Stimulated activated CD4-positive, alpha-beta T cell treated with anti-CD3 and anti-CD28 coated beads, TNF-alpha, amount 100 ng/mL, for 24 hours (primary cell): Measurements from ENCODE around the gene NBAS.
"Not testable (repeated sequence)": the region's sequence is repeated elsewhere in the genome, so short reads cannot be mapped to it uniquely, and the experiment has no call there.

Experiments
- DNase-seq, 3 experiments: peaks; one replicate each; pipeline ENCODE4 v3.0.0-alpha.2; 2020; ENCODE audit warnings: low read depth in 3 of 3

NBAS gene

DNA sequence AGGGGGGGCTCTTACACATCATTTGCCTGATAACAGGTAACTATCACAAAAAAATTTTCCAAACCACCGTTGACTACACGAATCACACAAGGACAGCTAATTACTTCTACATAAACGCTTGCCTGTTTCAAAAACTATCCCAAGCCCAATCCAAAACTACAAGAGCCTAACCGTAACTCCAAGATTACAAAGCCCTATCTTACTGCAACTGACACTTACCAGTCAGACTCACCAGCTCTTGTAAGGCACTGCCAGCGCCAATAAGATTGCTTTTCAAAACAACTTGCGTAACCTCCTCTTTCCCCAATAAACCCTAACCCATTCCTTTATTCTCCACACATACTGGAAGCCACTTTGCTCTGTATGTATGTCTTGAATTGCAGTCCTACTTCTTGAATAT is 148.4 kb downstream of the NBAS start:
- DNase-seq = no peak

DNA sequence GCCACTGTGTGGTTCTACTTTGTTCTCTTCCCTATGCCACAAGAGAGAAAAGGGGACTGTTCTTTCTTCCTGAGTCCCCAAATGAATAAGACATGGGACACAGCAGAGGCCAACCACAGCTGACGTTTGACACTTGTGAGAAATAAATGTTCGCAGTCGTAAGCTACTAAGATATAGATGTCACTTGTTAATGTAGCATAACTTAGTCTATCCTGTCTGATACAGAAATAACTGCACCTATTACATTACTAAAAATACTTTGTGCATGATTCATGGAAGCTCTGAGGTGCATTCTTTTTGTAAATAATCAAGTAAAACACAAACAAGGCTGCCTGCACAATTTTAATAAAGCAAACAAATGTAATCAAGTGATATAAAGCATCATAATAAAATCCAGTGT is 148.8 kb downstream of the NBAS start:
- no peak for DNase-seq

DNA sequence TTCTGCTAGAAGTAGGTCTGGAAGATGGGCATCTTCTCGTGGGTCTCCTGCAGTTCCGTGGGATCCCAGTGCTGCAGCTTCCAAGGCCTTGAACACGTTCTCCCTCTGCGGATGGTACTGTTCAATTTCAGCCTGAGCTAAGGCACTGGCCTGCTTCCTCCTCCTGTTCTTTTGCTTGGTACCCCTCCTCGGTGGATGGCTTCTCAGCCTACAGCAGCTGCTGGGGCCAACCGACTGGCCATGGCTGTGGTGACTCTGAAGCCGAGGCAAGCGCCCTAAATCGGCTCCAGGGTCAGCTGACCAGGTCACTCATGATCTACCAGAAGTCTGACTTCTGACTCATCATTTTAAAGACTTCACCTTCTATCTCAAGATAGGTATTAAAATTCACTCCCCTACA is 150.2 kb downstream of the NBAS start:
- no peak for DNase-seq

DNA sequence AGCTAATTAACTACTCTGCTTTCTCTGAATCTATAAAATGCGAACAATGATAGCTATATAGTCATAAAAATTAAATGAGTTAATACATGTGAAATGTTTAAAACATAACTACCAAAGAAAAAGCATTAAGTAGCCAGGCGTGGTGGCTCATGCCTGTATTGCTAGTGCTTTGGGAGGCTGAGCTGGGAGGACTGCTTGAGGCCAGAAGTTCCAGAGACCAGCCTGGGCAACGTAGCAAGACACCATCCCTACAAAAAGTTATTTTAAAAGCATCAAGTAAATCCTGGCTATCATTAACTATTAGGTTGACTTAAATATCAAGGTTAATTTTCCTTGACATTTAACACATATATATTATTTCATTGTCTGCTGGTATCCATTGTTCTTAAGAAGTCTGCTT is 152.4 kb downstream of the NBAS start:
- DNase-seq = no peak

DNA sequence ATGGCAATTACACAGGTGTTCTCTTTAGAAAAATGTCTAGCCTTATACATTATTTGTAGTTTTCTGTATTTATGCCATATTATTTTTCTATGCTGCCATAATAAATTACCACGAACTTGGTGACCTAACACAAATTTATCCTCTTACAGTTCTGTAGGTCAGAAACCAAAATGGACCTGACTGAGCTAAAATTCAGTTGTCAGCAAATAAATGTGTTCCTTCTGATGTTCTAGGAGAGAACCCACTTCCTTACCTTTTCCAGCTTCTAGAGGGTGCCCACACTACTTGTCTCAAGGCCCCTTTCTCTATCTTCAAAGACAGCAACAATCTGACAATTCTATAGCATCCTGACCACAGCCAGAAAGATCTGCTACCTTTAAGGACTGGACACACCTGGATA is 153.5 kb downstream of the NBAS start:
- no peak for DNase-seq

DNA sequence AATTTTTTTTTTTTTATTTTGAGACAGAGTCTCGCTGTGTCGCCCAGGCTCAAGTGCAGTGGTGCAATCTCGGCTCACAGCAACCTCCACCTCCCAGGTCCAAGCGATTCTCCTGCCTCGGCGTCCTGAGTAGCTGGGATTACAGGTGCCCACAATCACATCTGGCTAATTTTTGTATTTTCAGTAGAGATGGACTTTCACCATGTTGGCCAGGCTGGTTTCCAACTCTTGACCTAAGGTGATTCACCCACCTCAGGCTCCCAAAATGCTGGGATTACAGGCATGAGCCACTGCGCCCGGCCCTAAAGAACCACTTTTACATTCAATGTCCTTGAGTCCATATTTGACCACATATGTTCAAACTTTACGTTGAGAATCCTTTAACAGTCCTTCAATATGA is 156.6 kb downstream of the NBAS start:
- not testable (repeated sequence) for DNase-seq

DNA sequence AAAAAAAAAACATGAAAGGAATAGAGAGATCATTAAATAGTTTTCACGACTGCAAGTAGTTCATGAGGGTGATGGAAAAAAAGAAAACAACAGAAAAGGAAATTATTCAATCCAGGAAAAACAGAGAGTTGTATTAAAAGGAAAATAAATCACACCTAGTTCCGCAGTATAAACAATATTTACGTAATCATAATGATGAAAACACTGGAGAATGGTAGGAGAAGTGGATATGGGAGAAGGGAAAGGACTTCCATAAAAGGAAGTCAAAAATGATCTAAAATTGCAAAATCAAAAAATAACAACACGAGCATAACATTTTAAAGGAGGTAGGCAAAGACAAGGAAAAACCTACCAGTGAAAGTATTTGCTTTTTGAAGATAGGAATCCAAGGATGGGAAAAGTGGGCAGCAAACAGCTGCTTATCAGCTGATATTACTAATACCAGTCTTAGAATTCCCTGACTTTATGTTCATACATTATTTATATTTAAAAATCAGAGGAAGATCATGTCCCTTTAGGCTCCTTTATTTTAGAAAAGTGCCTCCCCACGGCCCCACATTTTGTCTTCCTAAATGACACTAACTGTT is 160.8 kb downstream of the NBAS start:
- no peak for DNase-seq

DNA sequence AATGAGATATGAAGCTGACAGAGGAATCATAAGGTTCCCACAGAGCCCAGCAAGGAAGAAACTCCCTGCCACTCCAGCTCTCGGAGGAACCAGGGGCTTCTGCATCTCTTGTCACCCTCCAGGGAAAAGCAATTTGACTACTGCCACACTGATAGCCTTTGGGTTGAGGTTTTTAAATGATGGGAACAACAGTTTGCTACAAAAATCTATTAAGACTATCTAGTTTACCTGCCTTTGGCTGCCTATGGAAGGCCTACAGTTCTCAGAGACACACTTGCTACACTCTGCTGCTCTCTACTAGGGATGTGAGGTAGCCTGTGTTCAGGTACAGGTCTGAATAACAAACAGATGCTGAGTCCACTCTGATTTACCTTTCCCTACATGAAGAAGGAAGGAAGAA is 161.9 kb downstream of the NBAS start:
- no peak for DNase-seq

DNA sequence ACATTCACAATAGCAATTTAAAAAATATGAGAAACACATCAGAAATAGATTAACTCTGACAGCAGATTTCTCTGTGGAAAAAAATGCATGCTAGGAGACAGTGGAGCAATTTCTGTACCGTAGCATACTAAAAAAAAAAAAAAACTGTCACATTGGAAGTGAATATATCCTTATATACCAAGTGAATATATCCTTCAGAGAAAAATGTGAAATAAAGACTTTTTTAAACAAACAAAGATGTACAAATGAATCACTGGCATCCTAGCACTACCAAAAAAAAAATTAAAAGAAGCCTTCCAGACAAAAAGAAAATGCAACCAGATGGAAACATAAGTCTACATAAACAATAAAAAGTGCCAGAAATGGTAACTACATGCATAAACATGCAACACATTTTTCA is 169.4 kb downstream of the NBAS start:
- no peak for DNase-seq

DNA sequence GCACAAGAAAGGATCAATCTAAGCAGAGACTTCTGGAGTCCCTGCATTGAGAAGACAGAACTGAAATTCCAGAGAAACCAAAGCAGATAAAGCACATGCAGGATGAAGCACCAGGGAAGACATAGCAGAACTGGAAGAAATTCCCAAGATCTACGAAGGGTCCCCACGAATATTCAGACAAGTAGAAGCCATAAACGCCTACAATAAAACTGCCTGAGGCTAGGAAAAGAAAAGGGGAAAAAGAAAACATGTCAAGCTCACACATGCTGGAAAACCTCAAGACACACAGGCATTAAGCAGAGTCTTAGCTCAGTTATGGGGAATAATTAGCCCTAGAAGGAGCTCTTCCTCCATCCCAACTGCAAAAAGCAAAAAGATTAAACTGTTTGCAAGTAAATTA is 171.2 kb downstream of the NBAS start:
- DNase-seq = no peak

DNA sequence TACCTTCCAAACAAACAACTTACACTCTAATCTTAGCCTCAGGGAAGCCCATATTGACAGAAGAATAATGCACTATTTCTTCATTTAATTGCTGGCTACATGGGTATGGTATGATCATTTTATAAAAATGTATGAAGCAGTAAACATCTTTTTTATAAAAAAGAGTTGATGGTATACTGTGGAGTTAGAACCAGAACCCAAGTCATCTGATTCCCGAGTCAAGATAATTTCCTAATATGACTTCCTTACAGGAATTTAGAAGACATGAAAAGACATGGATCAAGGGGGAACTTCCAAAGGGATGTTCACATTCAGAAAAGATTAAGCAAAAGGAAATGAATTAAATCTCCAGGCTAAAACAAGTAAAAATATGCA is 171.8 kb downstream of the NBAS start:
- no peak for DNase-seq

DNA sequence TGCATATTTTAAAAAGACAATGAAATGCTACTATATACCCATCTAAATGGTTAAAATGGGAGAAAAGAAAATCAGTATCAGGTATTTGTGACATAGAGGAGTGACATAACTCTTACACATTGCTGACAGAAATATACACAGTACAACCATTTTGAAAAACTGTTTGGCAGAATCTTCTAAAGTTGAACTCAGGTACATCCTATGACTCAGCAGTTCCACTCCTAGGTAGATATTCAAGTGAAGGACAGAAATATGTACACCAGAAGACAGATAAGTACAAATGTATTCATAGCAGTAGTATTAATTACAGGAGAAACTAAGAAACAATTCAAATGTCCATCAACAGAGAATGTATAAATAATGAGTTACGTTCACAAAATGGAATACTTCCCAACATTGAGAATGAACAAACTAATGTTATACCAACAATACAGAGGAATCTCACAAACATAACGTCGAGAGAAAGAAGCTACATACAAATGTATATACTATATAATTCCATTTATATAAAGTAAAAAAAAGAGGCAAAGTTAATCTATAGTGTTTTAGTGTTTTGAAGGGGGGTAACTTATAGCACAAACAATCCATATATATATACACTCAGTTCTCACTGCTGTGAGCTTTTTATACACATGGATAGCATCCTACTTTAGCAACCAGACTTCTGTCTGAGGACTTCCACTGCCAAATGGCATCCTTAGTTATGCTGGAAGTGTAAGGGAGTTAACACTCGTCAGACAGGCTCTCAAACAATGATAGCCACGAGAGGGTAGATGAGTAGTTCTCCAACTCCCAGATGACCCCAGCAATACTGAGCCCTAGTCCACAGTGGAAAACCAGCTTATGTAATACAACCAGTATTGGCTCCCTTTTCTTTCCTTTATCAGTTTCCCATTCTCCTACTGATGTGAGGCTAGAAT is 172.5 kb downstream of the NBAS start:
- no peak for DNase-seq

DNA sequence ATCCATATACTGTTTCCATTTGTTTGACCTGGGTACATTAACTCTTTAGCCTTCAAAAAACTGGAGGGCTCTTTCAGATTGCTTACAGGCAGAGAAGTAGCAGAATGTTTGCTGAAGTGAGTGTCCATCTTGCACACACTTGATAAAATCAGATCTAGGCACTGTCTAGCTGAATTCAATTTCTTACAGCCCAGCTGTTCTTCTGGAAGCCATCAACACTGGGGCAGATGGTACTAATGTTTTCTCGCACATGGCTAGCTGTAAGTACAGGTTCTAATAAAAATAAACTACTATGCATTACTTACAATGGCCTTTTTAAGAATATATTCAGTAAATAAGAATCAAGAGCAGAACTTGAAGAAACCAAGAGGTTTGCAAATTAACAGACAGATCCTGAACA is 175.9 kb downstream of the NBAS start:
- DNase-seq = no peak

DNA sequence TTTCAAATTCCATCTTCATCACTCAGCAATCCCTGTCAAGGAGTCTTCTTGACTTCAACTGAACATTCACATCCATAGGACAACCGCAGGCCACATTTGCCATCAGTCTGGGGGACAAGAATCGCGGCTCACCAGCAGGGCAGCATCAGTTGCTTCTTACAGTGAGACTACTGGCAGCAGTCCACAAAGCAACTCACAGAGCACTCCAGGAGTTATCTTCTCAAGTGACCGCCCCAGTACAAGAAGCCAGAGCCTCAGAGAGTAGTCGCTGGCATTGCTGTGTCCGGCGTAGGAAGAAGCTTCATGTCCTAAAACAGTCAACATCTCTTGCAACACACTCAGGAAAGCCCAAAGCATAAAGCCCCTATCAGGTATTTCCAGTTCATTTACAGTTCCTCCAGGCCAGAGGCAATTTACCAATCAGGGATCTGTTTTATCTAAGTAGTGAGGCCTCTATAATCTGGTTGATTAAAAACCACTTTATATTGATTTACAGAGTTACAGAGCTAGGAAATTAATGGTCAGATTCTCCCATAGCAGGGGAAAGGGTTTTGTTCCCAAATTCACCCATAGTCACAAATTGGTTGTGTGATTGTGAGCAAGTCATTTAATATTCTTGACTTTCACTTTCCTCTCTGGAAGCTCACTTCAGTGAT is 177.3 kb downstream of the NBAS start:
- DNase-seq = no peak

DNA sequence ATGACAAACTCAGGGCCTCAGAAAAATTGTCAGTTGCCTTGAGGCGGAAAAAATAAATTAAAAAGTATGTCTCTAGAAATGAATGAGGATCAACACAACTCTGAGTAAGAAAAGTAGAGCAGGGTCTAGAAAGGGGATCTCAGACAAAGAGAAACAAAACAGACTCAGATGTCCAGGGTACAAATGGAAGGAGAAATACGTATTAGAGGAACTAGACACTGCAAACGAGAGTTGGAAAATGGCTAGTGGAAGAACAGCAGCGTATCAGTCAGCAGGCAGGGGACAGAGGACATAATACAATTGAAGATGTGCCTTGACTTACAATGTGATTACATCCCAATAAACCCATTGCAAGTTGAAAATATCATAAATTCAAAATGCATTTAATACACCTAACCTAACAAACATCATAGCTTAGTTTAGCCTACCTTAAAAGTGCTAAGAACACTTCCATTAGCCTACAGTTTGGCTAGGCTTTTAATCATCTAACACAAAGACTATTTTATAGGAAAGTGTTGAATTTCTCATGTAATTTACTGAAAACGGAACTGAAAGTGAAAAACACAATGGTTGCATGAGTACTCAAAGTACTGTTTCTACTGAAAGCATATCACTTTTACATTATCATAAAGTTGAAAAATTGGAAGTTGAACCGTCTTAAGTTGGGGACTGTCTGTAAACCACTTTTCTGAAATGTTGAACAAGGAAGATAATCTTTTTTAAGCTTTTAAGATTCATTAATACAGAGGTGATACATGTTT is 182.8 kb downstream of the NBAS start:
- no peak for DNase-seq

DNA sequence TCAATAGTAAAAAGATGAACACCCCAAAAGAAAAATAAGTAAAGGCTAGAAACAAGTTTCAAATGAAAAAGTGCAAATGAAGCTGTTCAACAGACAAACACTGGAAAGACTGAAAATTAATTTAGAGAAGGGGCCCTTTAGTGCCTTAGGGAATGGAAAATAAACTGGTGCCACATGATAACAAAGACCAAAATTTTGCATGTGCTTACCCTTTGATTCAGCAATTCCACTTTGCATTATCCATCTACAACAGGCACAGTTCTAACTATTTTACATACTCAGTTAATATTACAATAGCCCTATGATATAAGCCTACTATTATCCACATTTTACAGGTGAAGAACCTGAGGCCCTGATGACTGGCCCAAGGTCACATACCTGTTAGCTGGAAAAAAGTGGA is 183.9 kb downstream of the NBAS start:
- DNase-seq = no peak

DNA sequence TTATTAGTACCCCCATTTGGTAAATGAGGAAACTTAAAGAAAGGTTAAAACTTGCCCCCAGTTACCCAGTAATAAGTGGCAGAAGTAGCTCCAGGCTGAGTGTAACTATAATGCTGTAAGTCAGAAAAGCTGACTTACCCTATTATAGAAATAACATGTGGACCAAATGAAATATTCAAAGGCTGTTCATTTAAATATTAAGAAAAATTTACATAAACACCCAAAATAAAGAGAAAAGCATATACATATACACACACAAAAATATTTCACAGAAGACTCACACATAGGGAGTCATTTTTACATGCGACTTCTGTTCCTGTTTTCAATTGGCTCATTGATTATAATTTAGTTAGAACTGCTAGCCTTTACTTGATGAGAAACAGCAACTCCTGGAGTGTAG is 189.1 kb downstream of the NBAS start:
- DNase-seq = no peak

DNA sequence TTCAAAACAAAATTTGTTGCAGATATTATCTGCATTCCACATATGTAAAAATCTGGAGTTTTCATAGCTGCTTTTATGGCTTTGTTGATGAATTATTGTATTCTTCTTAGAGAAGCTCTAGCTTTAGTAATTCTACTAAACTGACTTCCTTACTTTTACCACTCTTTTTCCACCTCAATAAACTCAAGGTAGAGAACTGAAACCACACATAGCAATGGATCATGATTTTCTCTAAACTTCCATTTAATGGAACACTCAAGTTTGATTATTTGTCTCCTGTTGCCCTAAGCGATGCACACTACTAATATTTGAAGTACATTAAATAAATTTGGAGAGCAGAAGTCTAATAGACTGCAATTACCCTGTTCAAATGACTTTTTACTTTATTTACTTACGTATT is 192.0 kb downstream of the NBAS start:
- no peak for DNase-seq

DNA sequence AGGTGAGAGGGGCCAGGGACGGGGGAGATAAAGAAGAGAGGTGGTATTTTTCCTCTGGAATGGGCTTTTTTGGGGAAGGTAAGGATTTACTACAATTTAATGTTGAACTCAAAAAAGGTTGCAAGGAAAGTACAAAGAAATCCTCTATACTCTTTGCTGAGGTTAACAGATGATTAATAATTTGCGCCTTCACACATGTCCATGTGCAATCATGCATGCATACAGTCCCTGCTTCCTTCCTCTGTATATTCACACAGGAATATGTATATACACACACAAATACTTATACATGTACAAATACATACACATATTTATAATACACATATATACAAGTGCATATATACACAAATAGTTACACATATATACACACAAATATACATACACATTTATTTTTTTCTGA is 193.4 kb downstream of the NBAS start:
- DNase-seq = no peak

DNA sequence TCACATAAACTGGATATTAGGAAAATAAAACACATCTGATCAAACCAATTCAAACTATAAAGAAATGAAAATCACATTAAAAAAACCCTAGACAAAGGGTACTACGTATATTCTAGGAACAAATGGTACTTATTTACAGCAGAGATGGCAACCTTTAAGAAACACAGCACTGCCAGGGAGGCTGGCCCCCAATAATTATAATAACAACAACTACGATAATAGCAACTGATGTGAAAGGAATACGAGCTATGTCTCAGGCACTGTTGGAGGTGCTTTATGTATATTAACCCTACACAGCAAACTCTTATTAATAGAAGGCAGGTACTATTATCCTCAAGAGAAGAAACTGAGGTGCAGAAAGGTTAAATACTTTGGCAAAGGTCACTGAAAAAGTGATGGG is 193.9 kb downstream of the NBAS start:
- DNase-seq = no peak

DNA sequence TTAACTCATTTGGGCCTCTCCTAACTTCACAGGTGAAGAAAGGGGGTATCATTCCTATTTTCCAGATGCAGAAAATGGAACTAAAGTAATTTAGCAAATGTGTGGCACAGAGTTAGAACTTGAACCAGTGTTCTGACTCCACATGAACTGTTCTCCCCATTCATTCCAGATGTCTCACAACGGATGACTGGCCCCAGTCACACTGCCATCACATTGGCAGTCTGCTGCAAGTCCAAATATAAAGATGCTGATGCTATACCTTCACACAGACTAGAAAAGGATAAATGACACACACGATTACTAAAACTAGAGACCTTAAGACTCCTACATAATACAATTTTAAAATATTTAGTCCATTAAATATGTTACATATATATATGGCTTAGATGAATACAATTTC is 195.7 kb downstream of the NBAS start:
- DNase-seq = no peak

DNA sequence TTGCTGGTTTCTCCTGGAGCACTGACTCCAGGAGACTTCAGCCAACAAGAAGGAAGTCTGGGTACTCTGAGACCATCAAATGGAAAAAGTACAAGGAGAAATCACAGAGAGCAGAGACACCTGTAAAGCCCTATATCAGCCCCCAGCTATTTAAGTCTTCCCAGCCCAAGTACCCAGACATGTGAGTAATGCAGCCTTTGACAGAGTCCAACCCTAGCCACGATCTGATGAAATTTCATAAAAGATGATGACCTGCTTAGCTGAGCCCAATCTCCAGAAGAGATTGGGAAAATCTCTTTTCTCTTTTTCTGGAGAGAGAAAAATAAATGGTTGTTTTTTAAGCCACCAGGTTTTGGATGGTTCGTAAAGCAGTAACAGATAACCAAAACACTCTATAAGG is 196.6 kb downstream of the NBAS start:
- DNase-seq = no peak
